ENCODE data around the gene EFNA5.
"Not testable (repeated sequence)": the region's sequence is repeated elsewhere in the genome, so short reads cannot be mapped to it uniquely, and the experiment has no call there.

Gene EFNA5

DNA sequence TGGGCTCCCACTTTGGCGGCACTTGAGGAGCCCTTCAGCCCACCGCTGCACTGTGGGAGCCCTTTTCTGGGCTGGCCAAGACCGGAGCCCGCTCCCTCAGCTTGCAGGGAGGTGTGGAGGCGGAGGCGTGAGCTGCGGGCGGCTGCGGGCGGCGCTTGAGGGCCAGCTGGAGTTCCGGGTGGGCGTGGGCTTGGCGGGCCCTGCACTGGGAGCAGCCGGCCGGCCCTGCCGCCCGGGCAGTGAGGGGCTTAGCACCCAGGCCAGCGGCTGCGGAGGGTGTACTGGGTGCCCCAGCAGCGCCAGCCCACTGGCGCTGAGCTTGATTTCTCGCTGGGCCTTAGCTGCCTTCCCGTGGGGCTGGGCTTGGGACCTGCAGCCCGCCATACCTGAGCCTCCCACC is 176.6 kb downstream of the EFNA5 start:
- H3K4me1 ChIP-seq (ENCODE audit: control insufficient read depth, insufficient read depth, low read length); CTCF ChIA-PET; H3K27ac ChIP-seq (ENCODE audit: extremely low read depth, low read depth, low read length); H3K4me3 ChIP-seq (ENCODE audit: low read depth, low read length); H3K36me3 ChIP-seq (ENCODE audit: control insufficient read depth in 2 of 2, insufficient read depth in 1 of 2, low read length in 2 of 2); H3K9me3 ChIP-seq (ENCODE audit: control insufficient read depth, insufficient read depth, low read depth, low read length); POLR2A ChIA-PET: not testable (repeated sequence)
- TF ChIP-seq ZBTB8A (tag by site-specific recombination; IDR thresholded peaks at IDR 0.05): peak; percentile 35; the same call in 1 of the 2 replicates

DNA sequence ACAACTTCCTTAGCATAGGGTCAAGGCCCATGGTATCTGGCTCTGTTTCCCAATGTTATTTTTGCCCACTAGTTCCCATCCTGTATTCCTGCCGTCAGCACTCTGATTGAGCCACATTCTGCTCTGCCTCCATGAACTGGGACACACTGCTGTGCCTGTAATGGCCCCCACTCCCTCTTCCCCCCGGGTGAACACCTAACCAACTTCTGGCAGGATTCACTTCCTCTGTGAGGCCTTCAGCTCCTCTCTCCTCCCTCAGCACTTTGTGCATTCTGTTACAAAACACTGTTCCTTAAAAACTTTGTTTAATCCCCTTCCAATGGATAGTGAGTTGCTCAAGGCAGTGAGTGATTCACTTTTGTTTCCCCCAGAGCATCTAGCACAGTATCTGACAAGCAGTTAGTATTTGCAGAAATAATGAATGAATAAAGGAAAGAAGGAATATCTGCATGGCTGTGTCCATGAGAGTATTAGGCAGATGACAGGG is 183.6 kb downstream of the EFNA5 start:
- TF ChIP-seq TSHZ1 (tag by site-specific recombination; IDR thresholded peaks at IDR 0.05; ENCODE audit: borderline replicate concordance) (no peak), ZIC2 (tag by site-specific recombination; IDR thresholded peaks at IDR 0.05) (peak; percentile 32; the same call in 1 of the 2 replicates), ZNF155 (tag by site-specific recombination; IDR thresholded peaks at IDR 0.05) (no peak), ZNF341 (tag by site-specific recombination; IDR thresholded peaks at IDR 0.05; ENCODE audit: low read depth) (peak; percentile 75), MZF1 (tag by site-specific recombination; IDR thresholded peaks at IDR 0.05; ENCODE audit: borderline replicate concordance) (peak; percentile 90; the same call in 1 of the 2 replicates)
- TF ChIP-seq, protein P1, sequence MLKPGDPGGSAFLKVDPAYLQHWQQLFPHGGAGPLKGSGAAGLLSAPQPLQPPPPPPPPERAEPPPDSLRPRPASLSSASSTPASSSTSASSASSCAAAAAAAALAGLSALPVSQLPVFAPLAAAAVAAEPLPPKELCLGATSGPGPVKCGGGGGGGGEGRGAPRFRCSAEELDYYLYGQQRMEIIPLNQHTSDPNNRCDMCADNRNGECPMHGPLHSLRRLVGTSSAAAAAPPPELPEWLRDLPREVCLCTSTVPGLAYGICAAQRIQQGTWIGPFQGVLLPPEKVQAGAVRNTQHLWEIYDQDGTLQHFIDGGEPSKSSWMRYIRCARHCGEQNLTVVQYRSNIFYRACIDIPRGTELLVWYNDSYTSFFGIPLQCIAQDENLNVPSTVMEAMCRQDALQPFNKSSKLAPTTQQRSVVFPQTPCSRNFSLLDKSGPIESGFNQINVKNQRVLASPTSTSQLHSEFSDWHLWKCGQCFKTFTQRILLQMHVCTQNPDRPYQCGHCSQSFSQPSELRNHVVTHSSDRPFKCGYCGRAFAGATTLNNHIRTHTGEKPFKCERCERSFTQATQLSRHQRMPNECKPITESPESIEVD (tag by site-specific recombination; IDR thresholded peaks at IDR 0.05): no peak
- Histone ChIP-seq H3K36me3 (ENCODE audit: control insufficient read depth in 2 of 2, insufficient read depth in 1 of 2, low read length in 2 of 2) (no peaks in the 10 kb centered on the region; a peak in 1 of 3 replicates), H3K4me1 (ENCODE audit: control insufficient read depth, insufficient read depth, low read length) (peaks cover 21% of the 10 kb centered on the region), H3K4me3 (ENCODE audit: low read depth, low read length) (no peak overlapping the region), H3K27ac (ENCODE audit: extremely low read depth, low read depth, low read length) (no peak overlapping the region), H3K9me3 (ENCODE audit: control insufficient read depth, insufficient read depth, low read depth, low read length) (no peaks in the 10 kb centered on the region)
- ChIA-PET CTCF (no interaction called here), POLR2A (no interaction called here)

GRCh38 chr5:107486489-107486888 is 184.2 kb downstream of the EFNA5 start:
- no peak overlapping the region for H3K4me3 ChIP-seq (ENCODE audit: low read depth, low read length)
- POLR2A ChIA-PET: no interaction called here
- TF ChIP-seq TSHZ1 (tag by site-specific recombination; IDR thresholded peaks at IDR 0.05; ENCODE audit: borderline replicate concordance) (no peak), SETDB1 (IDR thresholded peaks at IDR 0.05; ENCODE audit: insufficient read length, low read length) (peak; percentile 53), RBAK (tag by site-specific recombination; IDR thresholded peaks at IDR 0.05) (peak; percentile 94), ZFP3 (tag by site-specific recombination; IDR thresholded peaks at IDR 0.05; ENCODE audit: low read depth) (no peak), ZNF132 (tag by site-specific recombination; IDR thresholded peaks at IDR 0.05; ENCODE audit: borderline replicate concordance) (no peak), SP7 (tag by site-specific recombination; IDR thresholded peaks at IDR 0.05) (0 out of 2 replicates have a peak, but pooled peaks have one; percentile 32), TRIM28 (IDR thresholded peaks at IDR 0.05; ENCODE audit: borderline replicate concordance, low read length) (peak; percentile 14; the same call in 1 of the 2 replicates), ZNF596 (tag by site-specific recombination; IDR thresholded peaks at IDR 0.05) (0 out of 2 replicates have a peak, but pooled peaks have one; percentile 5), ZNF184 (tag by site-specific recombination; IDR thresholded peaks at IDR 0.05) (no peak)
- TF ChIP-seq, protein P2, sequence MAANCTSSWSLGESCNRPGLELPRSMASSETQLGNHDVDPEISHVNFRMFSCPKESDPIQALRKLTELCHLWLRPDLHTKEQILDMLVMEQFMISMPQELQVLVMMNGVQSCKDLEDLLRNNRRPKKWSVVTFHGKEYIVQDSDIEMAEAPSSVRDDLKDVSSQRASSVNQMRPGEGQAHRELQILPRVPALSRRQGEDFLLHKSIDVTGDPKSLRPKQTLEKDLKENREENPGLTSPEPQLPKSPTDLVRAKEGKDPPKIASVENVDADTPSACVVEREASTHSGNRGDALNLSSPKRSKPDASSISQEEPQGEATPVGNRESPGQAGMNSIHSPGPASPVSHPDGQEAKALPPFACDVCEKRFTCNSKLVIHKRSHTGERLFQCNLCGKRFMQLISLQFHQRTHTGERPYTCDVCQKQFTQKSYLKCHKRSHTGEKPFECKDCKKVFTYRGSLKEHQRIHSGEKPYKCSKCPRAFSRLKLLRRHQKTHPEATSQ (tag by site-specific recombination; IDR thresholded peaks at IDR 0.05): no peak
- no peaks in the 10 kb centered on the region for H3K36me3 ChIP-seq (ENCODE audit: control insufficient read depth in 2 of 2, insufficient read depth in 1 of 2, low read length in 2 of 2)
- CTCF ChIA-PET: no interaction called here
- no peaks in the 10 kb centered on the region for H3K9me3 ChIP-seq (ENCODE audit: control insufficient read depth, insufficient read depth, low read depth, low read length)
- peaks cover 21% of the 10 kb centered on the region for H3K4me1 ChIP-seq (ENCODE audit: control insufficient read depth, insufficient read depth, low read length)
- no peak overlapping the region for H3K27ac ChIP-seq (ENCODE audit: extremely low read depth, low read depth, low read length)

Data from HEK293 (cell line).